H1 (cell line): Measurements from ENCODE around the gene FCHSD1. TPM values are rescaled to one million over a fixed set of nuclear protein-coding genes. Genes with fewer than 3 reads are reported as not detected.

ENCODE experiments used
- CTCF ChIA-PET: fragments of 300-600 bp; sonication (Branson Sonifier 250); formaldehyde crosslinking; loops from one replicate; lab custom pipeline; 2021; ENCODE audit not compliant: partially characterized antibody; lab: Charles Lee
- POLR2A ChIA-PET: fragments of 300-600 bp; sonication (Branson Sonifier 250); formaldehyde crosslinking; loops from one replicate; lab custom pipeline; 2021; ENCODE audit warnings: inconsistent platforms; ENCODE audit not compliant: partially characterized antibody; lab: Charles Lee
- DNase-seq, 2 experiments: peaks; one replicate each; pipeline versions ENCODE4 v3.0.0 to v3.0.0-alpha.2; 2010 to 2022; ENCODE audit warnings: low spot score in 2 of 2, low read depth in 1 of 2, mixed read lengths in 1 of 2
- FAIRE-seq: peaks from 2 replicates; lab custom pipeline; 2011; peaks lifted over from hg19 to GRCh38; lab: Jason Lieb, UNC
- H2AFZ ChIP-seq: 2 replicates; pipeline ENCODE4 v1.8.1; 2012; ENCODE audit warnings: low read length, inconsistent platforms
- H2AK5ac ChIP-seq: 2 replicates; pipeline ENCODE4 v1.6.1; 2013; ENCODE audit warnings: low read depth, low read length
- H2BK120ac ChIP-seq: replicated peaks from 2 replicates; pipeline ENCODE3; 2013; ENCODE audit warnings: low read depth, low read length, inconsistent platforms
- H2BK12ac ChIP-seq: 2 replicates; pipeline ENCODE4 v1.6.1; 2013; ENCODE audit warnings: low read depth, low read length
- H2BK15ac ChIP-seq: 2 replicates; pipeline ENCODE4 v1.6.1; 2013; ENCODE audit warnings: low read length
- H2BK20ac ChIP-seq: 2 replicates; pipeline ENCODE4 v1.6.1; 2013; ENCODE audit warnings: low read length
- H2BK5ac ChIP-seq: 2 replicates; pipeline ENCODE4 v1.6.1; 2013; ENCODE audit warnings: low read depth, low read length
- H3K14ac ChIP-seq: 2 replicates; pipeline ENCODE4 v1.6.1; 2013; ENCODE audit warnings: inconsistent platforms; ENCODE audit not compliant: insufficient read length
- H3K18ac ChIP-seq: 2 replicates; pipeline ENCODE4 v1.6.1; 2013; ENCODE audit warnings: low read length; ENCODE audit errors: extremely low read depth
- H3K23ac ChIP-seq: 2 replicates; pipeline ENCODE4 v1.6.1; 2013; ENCODE audit warnings: inconsistent platforms; ENCODE audit not compliant: insufficient read length
- H3K23me2 ChIP-seq: 2 replicates; pipeline ENCODE4 v1.6.1; 2013; ENCODE audit warnings: low read depth, low read length
- H3K27ac ChIP-seq: 2 replicates; pipeline ENCODE4 v1.6.1; 2011; ENCODE audit warnings: low read depth, low read length, inconsistent platforms
- H3K27me3 ChIP-seq, 4 experiments: replicated peaks in 1 of 4; 1 replicate in 1 of 4; 2 replicates in 3 of 4; pipeline versions ENCODE4 v1.6.1 to v1.8.1; 2011 to 2013; ENCODE audit warnings: low read length in 3 of 4, mild to moderate bottlenecking in 3 of 4, inconsistent platforms in 2 of 4, mixed read lengths in 2 of 4, moderate library complexity in 1 of 4; ENCODE audit not compliant: control insufficient read depth in 3 of 4, insufficient read depth in 3 of 4; ENCODE audit errors: extremely low read depth in 1 of 4
- H3K36me3 ChIP-seq, 4 experiments: 2 replicates each; pipeline versions ENCODE4 v1.6.1 to v1.8.1; 2011 to 2013; ENCODE audit warnings: mild to moderate bottlenecking in 4 of 4, low read length in 3 of 4, moderate library complexity in 2 of 4, control low read depth in 1 of 4, inconsistent platforms in 1 of 4; ENCODE audit not compliant: insufficient read depth in 4 of 4, control insufficient read depth in 2 of 4
- H3K4ac ChIP-seq: replicated peaks from 2 replicates; pipeline ENCODE3; 2013; ENCODE audit warnings: low read length, low read depth, mixed read lengths, inconsistent platforms; ENCODE audit not compliant: insufficient read length
- H3K4me1 ChIP-seq, 4 experiments: replicated peaks in 1 of 4; 1 replicate in 1 of 4; 2 replicates in 3 of 4; pipeline versions ENCODE4 v1.6.1 to v1.8.1; 2011 to 2013; ENCODE audit warnings: low read length in 3 of 4, inconsistent platforms in 2 of 4, mixed read lengths in 1 of 4; ENCODE audit not compliant: insufficient read depth in 4 of 4, control insufficient read depth in 3 of 4
- H3K4me2 ChIP-seq, 2 experiments: 2 replicates each; pipeline versions ENCODE4 v1.6.1 to v1.8.1; 2011 to 2013; ENCODE audit warnings: low read depth in 2 of 2, low read length in 2 of 2, control low read depth in 1 of 2, inconsistent platforms in 1 of 2, mild to moderate bottlenecking in 1 of 2; ENCODE audit not compliant: insufficient read depth in 1 of 2
- H3K4me3 ChIP-seq, 4 experiments: fragments of 200-600, 300-600 bp in 1 of 4; sonication (generic), shearing (Covaris generic), sonication (Bioruptor Twin) in 1 of 4; 2 replicates each; pipeline versions ENCODE4 v1.5.1 to v1.8.1; 2011 to 2016; ENCODE audit warnings: low read length in 4 of 4, low read depth in 3 of 4, control low read depth in 2 of 4, inconsistent platforms in 2 of 4, mild to moderate bottlenecking in 2 of 4, mixed read lengths in 1 of 4, moderate library complexity in 1 of 4; ENCODE audit not compliant: insufficient read depth in 2 of 4; ENCODE audit errors: extremely low read depth in 1 of 4
- H3K56ac ChIP-seq: replicated peaks from 2 replicates; pipeline ENCODE3; 2013; ENCODE audit warnings: low read depth, mild to moderate bottlenecking, mixed read lengths, low read length, inconsistent platforms; ENCODE audit not compliant: insufficient read length
- H3K79me1 ChIP-seq: 2 replicates; pipeline ENCODE4 v1.6.1; 2013; ENCODE audit warnings: low read depth, low read length, control low read depth
- H3K79me2 ChIP-seq, 2 experiments: 2 replicates each; pipeline versions ENCODE4 v1.6.1 to v1.8.1; 2012 to 2013; ENCODE audit warnings: low read length in 2 of 2, mild to moderate bottlenecking in 2 of 2, inconsistent platforms in 1 of 2; ENCODE audit not compliant: insufficient read depth in 2 of 2, control insufficient read depth in 1 of 2
- H3K9ac ChIP-seq, 4 experiments: replicated peaks in 1 of 4; 1 replicate in 1 of 4; 2 replicates in 3 of 4; pipeline versions ENCODE4 v1.6.1 to v1.8.1; 2011 to 2013; ENCODE audit warnings: low read depth in 3 of 4, low read length in 3 of 4, control low read depth in 2 of 4, mild to moderate bottlenecking in 2 of 4, moderate library complexity in 2 of 4, inconsistent platforms in 1 of 4; ENCODE audit errors: extremely low read depth in 1 of 4
- H3K9me3 ChIP-seq, 2 experiments: 2 replicates each; pipeline versions ENCODE4 v1.6.1 to v1.8.1; 2012 to 2013; ENCODE audit warnings: mild to moderate bottlenecking in 2 of 2, moderate library complexity in 2 of 2, control low read depth in 1 of 2, inconsistent platforms in 1 of 2, low read depth in 1 of 2, low read length in 1 of 2, mixed read lengths in 1 of 2; ENCODE audit not compliant: insufficient read depth in 2 of 2
- H4K20me1 ChIP-seq, 2 experiments: replicated peaks in 1 of 2; 2 replicates each; pipeline versions ENCODE3 to v1.8.1; 2011 to 2013; ENCODE audit warnings: inconsistent platforms in 2 of 2, low read length in 2 of 2, mild to moderate bottlenecking in 1 of 2; ENCODE audit not compliant: insufficient read depth in 2 of 2, control insufficient read depth in 1 of 2
- H4K5ac ChIP-seq: 2 replicates; pipeline ENCODE4 v1.6.1; 2013; ENCODE audit warnings: low read length, low read depth, mixed read lengths, inconsistent platforms; ENCODE audit not compliant: insufficient read length
- H4K8ac ChIP-seq: 2 replicates; pipeline ENCODE4 v1.8.0; 2013; ENCODE audit warnings: mild to moderate bottlenecking, moderate library complexity, low read length, inconsistent platforms; ENCODE audit not compliant: insufficient read depth; ENCODE audit errors: extremely low read depth
- H4K91ac ChIP-seq: replicated peaks from 2 replicates; pipeline ENCODE3; 2013; ENCODE audit warnings: low read length, mixed read lengths, inconsistent platforms; ENCODE audit not compliant: insufficient read length
- CHD2 ChIP-seq: IDR thresholded peaks from 2 replicates; pipeline ENCODE4 v1.6.1; 2012; ENCODE audit warnings: low read length, improper control_type of control experiment
- E2F6 ChIP-seq: IDR thresholded peaks from 2 replicates; pipeline ENCODE4 v1.6.1; 2012; ENCODE audit warnings: inconsistent platforms
- EGR1 ChIP-seq: IDR thresholded peaks from 2 replicates; pipeline ENCODE4 v1.6.1; 2011; ENCODE audit warnings: low read depth, low read length, borderline replicate concordance
- JUND ChIP-seq: IDR thresholded peaks from 2 replicates; pipeline ENCODE4 v1.6.1; 2011; ENCODE audit warnings: mild to moderate bottlenecking, improper control_type of control experiment, low read length
- NANOG ChIP-seq: IDR thresholded peaks from 2 replicates; pipeline ENCODE4 v1.6.1; 2011; ENCODE audit warnings: low read length, low read depth, mild to moderate bottlenecking, inconsistent platforms; ENCODE audit not compliant: insufficient read depth, poor library complexity, severe bottlenecking
- NRF1 ChIP-seq: IDR thresholded peaks from 2 replicates; pipeline ENCODE4 v1.6.1; 2011; ENCODE audit warnings: mild to moderate bottlenecking, low read depth, low read length, improper control_type of control experiment
- POLR2AphosphoS5 ChIP-seq: IDR thresholded peaks from 2 replicates; pipeline ENCODE4 v1.6.1; 2011; ENCODE audit warnings: low read depth, low read length
- RBBP5 ChIP-seq: IDR thresholded peaks from 2 replicates; pipeline ENCODE4 v1.7.1; 2012; ENCODE audit warnings: low read depth, mild to moderate bottlenecking, inconsistent platforms, low read length, moderate library complexity, borderline replicate concordance
- SIRT6 ChIP-seq: IDR thresholded peaks from one replicate; pipeline ENCODE4 v1.7.1; 2012; ENCODE audit warnings: low read length, inconsistent platforms
- SIX5 ChIP-seq: IDR thresholded peaks from 2 replicates; pipeline ENCODE4 v1.6.1; 2011; ENCODE audit warnings: mild to moderate bottlenecking, low read depth, low read length
- WGBS, 2 experiments: shearing (Covaris generic) in 1 of 2; methylation state at CpG; one replicate each; pipeline versions ENCODE4 v1.1.6 to v1.1.7; 2013 to 2015; ENCODE audit warnings: low lambda C conversion rate in 2 of 2, mixed read lengths in 2 of 2, inconsistent platforms in 1 of 2, low coverage in 1 of 2, missing lambda C conversion rate in 1 of 2; ENCODE audit not compliant: insufficient replicate concordance in 2 of 2, insufficient coverage in 1 of 2, insufficient read length in 1 of 2; ENCODE audit errors: extremely low coverage in 1 of 2, missing lambda C conversion rate in 1 of 2; 5-methylcytosine and 5-hydroxymethylcytosine counted together
- polyA plus RNA-seq, 7 experiments: library from polyadenylated mRNA; depleted of rRNA in 3 of 7; stranded (reverse) in 5 of 7; unstranded in 2 of 7; fragments of >200 nt in 5 of 7; fragments of 200-250 nt in 2 of 7; gene quantifications; 1 replicate in 5 of 7; 2 replicates in 1 of 7; 4 replicates in 1 of 7; pipeline versions ENCODE4 v1.2.1 to v1.2.3, GENCODE V29; 2011 to 2013; ENCODE audit warnings: missing spikeins in 2 of 7, mixed read lengths in 2 of 7
- total RNA-seq: library from RNA; stranded (reverse); fragmentation: NEBNext Ultra II Directional; extraction: Animal tissue kit (Norgen Biotek cat#: 25700); gene quantifications from 2 replicates; pipeline ENCODE4 v1.2.1, GENCODE V29; 2021
- TF ChIP-seq, protein P1 (sequence below): IDR thresholded peaks from 2 replicates; pipeline ENCODE4 v1.6.1; 2011; ENCODE audit warnings: low read length, improper control_type of control experiment

Gene FCHSD1
- total and polyA plus RNA-seq, 2 of the 8 experiments (the other 6 are each of a cell fraction or from before 2014, with no cell fraction given): 22.0 to 30.1 TPM

DNA sequence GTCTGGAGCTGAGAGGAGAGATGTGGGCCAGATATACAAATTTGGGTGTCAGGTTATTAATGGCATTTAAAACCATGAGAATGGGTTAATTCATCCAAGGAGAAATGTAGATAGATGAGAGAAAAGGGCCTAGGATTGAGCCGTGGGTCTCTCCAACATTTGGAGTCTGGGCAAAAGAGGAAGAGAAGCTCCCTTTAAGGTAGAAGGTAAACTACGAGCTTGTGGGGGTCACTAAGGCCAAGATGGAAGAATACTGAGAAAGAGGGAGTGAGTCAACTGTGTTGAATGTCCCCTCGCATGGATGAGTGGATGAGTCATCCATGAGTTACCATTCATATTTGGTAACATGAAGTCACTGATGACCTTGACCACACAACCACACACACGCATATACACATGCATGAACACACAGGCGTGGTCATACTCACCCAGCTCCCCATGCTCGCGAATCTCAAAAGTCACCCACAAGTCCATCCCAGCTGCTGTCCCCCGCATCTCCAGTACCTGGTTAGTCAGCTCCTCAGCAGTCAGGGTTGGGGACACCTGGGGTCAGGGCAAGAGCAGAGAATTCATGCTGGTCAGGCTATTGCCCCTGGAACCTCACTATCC, 6.8 kb upstream of the FCHSD1 start:
- DNase-seq (no peak), FAIRE-seq (no peak)
- no peak overlapping the region for H3K27ac ChIP-seq
- H2AK5ac ChIP-seq: no peak overlapping the region
- H3K4me2 ChIP-seq: no peak overlapping the region
- no peak overlapping the region for H4K8ac ChIP-seq
- H4K20me1 ChIP-seq: peaks cover 3% of the 10 kb centered on the region in 2 experiments
- H2BK5ac ChIP-seq: no peak overlapping the region
- H3K23me2 ChIP-seq: no peaks in the 10 kb centered on the region; the same call in 1 of the 2 replicates
- no peak overlapping the region for H3K18ac ChIP-seq
- peaks cover 3 to 29% (median 21%) of the 10 kb centered on the region in 4 experiments; a peak in 6 of 8 replicates for H3K36me3 ChIP-seq
- H4K91ac ChIP-seq: no peak overlapping the region
- H3K79me1 ChIP-seq: no peaks in the 10 kb centered on the region
- no peak overlapping the region for H2BK12ac ChIP-seq
- H2BK120ac ChIP-seq: no peak overlapping the region
- POLR2A ChIA-PET: interaction anchor here (1.0 to 2.8 kb wide), 5 partner anchors 10 to 39 kb away, joined by 3 to 8 read pairs (median 7); partner anchors contain the start of genes DIAPH1, HDAC3 and RELL2
- no peak overlapping the region for H2BK15ac ChIP-seq
- no peak overlapping the region for H3K4ac ChIP-seq
- CTCF ChIA-PET: interaction anchor here (0.5 to 4.2 kb wide), 9 partner anchors 11 to 293 kb away, joined by 3 to 25 read pairs (median 4); no protein-coding TSS in a partner anchor
- no peaks in the 10 kb centered on the region for H3K27me3 ChIP-seq
- H3K4me3 ChIP-seq: no peak overlapping the region
- no peak overlapping the region for H3K23ac ChIP-seq
- H3K56ac ChIP-seq: no peak overlapping the region
- WGBS, 2 experiments: 90% methylated on average over 8 of the region's 8 CpGs; no CpG with 5 or more reads in 1 of the 2 experiments
- no peak for TF ChIP-seq NANOG
- no peak for TF ChIP-seq NRF1
- TF ChIP-seq RBBP5: no peak
- no peak for TF ChIP-seq CHD2
- TF ChIP-seq JUND: no peak
- no peak for TF ChIP-seq SIX5
- no peak; the same call in 1 of the 2 replicates for TF ChIP-seq POLR2AphosphoS5
- TF ChIP-seq SIRT6: no peak
- TF ChIP-seq, protein P1, sequence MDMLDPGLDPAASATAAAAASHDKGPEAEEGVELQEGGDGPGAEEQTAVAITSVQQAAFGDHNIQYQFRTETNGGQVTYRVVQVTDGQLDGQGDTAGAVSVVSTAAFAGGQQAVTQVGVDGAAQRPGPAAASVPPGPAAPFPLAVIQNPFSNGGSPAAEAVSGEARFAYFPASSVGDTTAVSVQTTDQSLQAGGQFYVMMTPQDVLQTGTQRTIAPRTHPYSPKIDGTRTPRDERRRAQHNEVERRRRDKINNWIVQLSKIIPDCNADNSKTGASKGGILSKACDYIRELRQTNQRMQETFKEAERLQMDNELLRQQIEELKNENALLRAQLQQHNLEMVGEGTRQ: no peak
- TF ChIP-seq EGR1: no peak
- TF ChIP-seq E2F6: no peak
- H3K4me1 ChIP-seq: no peaks in the 10 kb centered on the region; a peak in 2 of 7 replicates
- no peak overlapping the region for H2BK20ac ChIP-seq
- no peak overlapping the region; a peak in 1 of 7 replicates for H3K9ac ChIP-seq
- no peaks in the 10 kb centered on the region for H3K9me3 ChIP-seq
- no peak overlapping the region for H2AFZ ChIP-seq
- H3K14ac ChIP-seq: no peak overlapping the region
- no peak overlapping the region for H4K5ac ChIP-seq
- H3K79me2 ChIP-seq: no peaks in the 10 kb centered on the region
